SU-DHL-6 (cell line): Measurements from ENCODE around the gene OR52N1.

Source experiments
- H2AFZ ChIP-seq: fragments of 200-600 bp; sonication (generic); 2 replicates; pipeline ENCODE4 v1.6.1; 2014; ENCODE audit warnings: low read depth, mild to moderate bottlenecking, moderate library complexity, mixed read lengths, antibody characterized with exemption, low read length; ENCODE audit not compliant: severe bottlenecking
- H3F3A ChIP-seq: fragments of 200-600 bp; shearing (Covaris generic); 2 replicates; pipeline ENCODE4 v1.6.0; 2016; ENCODE audit warnings: antibody characterized with exemption, mild to moderate bottlenecking; ENCODE audit not compliant: insufficient read depth
- H3K27ac ChIP-seq: fragments of 200-600 bp; sonication (generic); 2 replicates; pipeline ENCODE4 v1.5.1; 2016; ENCODE audit warnings: low read depth, mild to moderate bottlenecking, low read length, moderate library complexity, mixed read lengths
- H3K27me3 ChIP-seq: fragments of 200-600 bp; sonication (generic), shearing (Covaris generic); 2 replicates; pipeline ENCODE4 v1.6.0; 2014; ENCODE audit warnings: mild to moderate bottlenecking, low read length
- H3K36me3 ChIP-seq: fragments of 200-600 bp; sonication (generic); 2 replicates; pipeline ENCODE4 v1.6.1; 2014; ENCODE audit warnings: mild to moderate bottlenecking, low read length, mixed read lengths
- H3K4me2 ChIP-seq: fragments of 300-600, 200-600 bp; shearing (Covaris generic), sonication (generic); 2 replicates; pipeline ENCODE4 v1.6.0; 2014; ENCODE audit warnings: low read length, low read depth, mild to moderate bottlenecking; ENCODE audit not compliant: poor library complexity, severe bottlenecking
- H3K4me3 ChIP-seq: fragments of 200-600 bp; sonication (generic); 2 replicates; pipeline ENCODE4 v1.5.1; 2014; ENCODE audit warnings: antibody characterized with exemption, low read length, mild to moderate bottlenecking, mixed read lengths; ENCODE audit not compliant: insufficient read depth, poor library complexity, severe bottlenecking
- H3K79me2 ChIP-seq: fragments of 200-600 bp; sonication (generic); 2 replicates; pipeline ENCODE4 v1.6.1; 2014; ENCODE audit warnings: mild to moderate bottlenecking, low read length, moderate library complexity; ENCODE audit not compliant: insufficient read depth
- H3K9ac ChIP-seq: fragments of 200-600 bp; sonication (generic); 2 replicates; pipeline ENCODE4 v1.7.0; 2014; ENCODE audit warnings: mild to moderate bottlenecking, low read length
- H3K9me2 ChIP-seq: fragments of 200-600 bp; sonication (generic); replicated peaks from 2 replicates; pipeline ENCODE4 v1.6.1; 2014; ENCODE audit warnings: low read length; ENCODE audit not compliant: insufficient read depth
- H3K9me3 ChIP-seq: fragments of 200-600 bp; sonication (generic); 2 replicates; pipeline ENCODE4 v1.6.1; 2014; ENCODE audit warnings: low read length, mixed read lengths; ENCODE audit not compliant: insufficient read depth
- H4K20me1 ChIP-seq: fragments of 200-600 bp; sonication (generic); 2 replicates; pipeline ENCODE4 v1.6.1; 2014; ENCODE audit warnings: low read depth, mild to moderate bottlenecking, antibody characterized with exemption, low read length, moderate library complexity, mixed read lengths
- CTCF ChIP-seq: fragments of 200-600 bp; sonication (generic); IDR thresholded peaks from one replicate; pipeline ENCODE4 v1.5.1; 2017; ENCODE audit warnings: antibody characterized with exemption, mild to moderate bottlenecking, low read length, moderate library complexity; ENCODE audit not compliant: insufficient read depth, poor library complexity, severe bottlenecking
- EZH2phosphoT487 ChIP-seq: fragments of 200-600 bp; sonication (generic), shearing (Covaris generic); conservative IDR thresholded peaks from 2 replicates; pipeline ENCODE4 v1.6.1; 2018; ENCODE audit warnings: mild to moderate bottlenecking, antibody characterized with exemption, low read length, moderate library complexity, mixed read lengths

Gene OR52N1

GRCh38 chr11:5767056-5767455, 24.0 kb downstream of the OR52N1 start:
- no peaks in the 10 kb centered on the region for H3K27me3 ChIP-seq
- no peak overlapping the region for H3K27ac ChIP-seq
- no peak overlapping the region for H3K9ac ChIP-seq
- no peaks in the 10 kb centered on the region for H3F3A ChIP-seq
- H4K20me1 ChIP-seq: no peaks in the 10 kb centered on the region
- H3K4me2 ChIP-seq: no peak overlapping the region
- no peaks in the 10 kb centered on the region for H3K9me3 ChIP-seq
- H3K9me2 ChIP-seq: no peaks in the 10 kb centered on the region
- H3K4me3 ChIP-seq: no peak overlapping the region
- TF ChIP-seq EZH2phosphoT487 (no peak), CTCF (no peak)
- no peaks in the 10 kb centered on the region for H3K36me3 ChIP-seq
- no peak overlapping the region for H2AFZ ChIP-seq
- H3K79me2 ChIP-seq: no peaks in the 10 kb centered on the region

- no peak within 1 kb of the TSS for H3K27ac ChIP-seq
- H3K79me2 ChIP-seq: no peaks in the 10 kb centered on the region
- H3K9me2 ChIP-seq: no peaks in the 10 kb centered on the region
- H4K20me1 ChIP-seq: peaks cover 3% of the 10 kb centered on the region; the same call in 1 of the 2 replicates
- no peaks in the 10 kb centered on the region for H3K36me3 ChIP-seq
- no peak within 1 kb of the TSS for H3K4me3 ChIP-seq
- H3K9ac ChIP-seq: no peak within 1 kb of the TSS
- TF ChIP-seq CTCF: no peak
- TF ChIP-seq EZH2phosphoT487: no peak
- H2AFZ ChIP-seq: no peak within 1 kb of the TSS
- H3K27me3 ChIP-seq: peaks cover 7% of the 10 kb centered on the region; the same call in 1 of the 2 replicates
- no peaks in the 10 kb centered on the region for H3F3A ChIP-seq
- no peak within 1 kb of the TSS for H3K4me2 ChIP-seq
- no peaks in the 10 kb centered on the region for H3K9me3 ChIP-seq
Measured at GRCh38 chr11:5753943-5754342, 37.1 kb downstream of the OR52N1 start, which contains the start of gene OR52N4. Gene OR52N4 (plus strand): TSS chr11:5754243. CDS start chr11:5754741, 498 bp downstream.

GRCh38 chr11:5749836-5750235, 41.2 kb downstream of the OR52N1 start:
- Histone ChIP-seq H3K4me3 (no peak overlapping the region), H3K9me2 (no peaks in the 10 kb centered on the region), H3F3A (no peaks in the 10 kb centered on the region), H2AFZ (no peak overlapping the region), H3K9ac (no peak overlapping the region), H3K36me3 (no peaks in the 10 kb centered on the region), H3K79me2 (no peaks in the 10 kb centered on the region), H3K4me2 (no peak overlapping the region), H4K20me1 (no peaks in the 10 kb centered on the region; the same call in 1 of the 2 replicates), H3K27ac (no peak overlapping the region), H3K9me3 (no peaks in the 10 kb centered on the region), H3K27me3 (peaks cover 3% of the 10 kb centered on the region; the same call in 1 of the 2 replicates)
- TF ChIP-seq EZH2phosphoT487: no peak
- no peak for TF ChIP-seq CTCF

GRCh38 chr11:5746614-5747013, 44.5 kb downstream of the OR52N1 start:
- Histone ChIP-seq H2AFZ (no peak overlapping the region), H3K27me3 (no peaks in the 10 kb centered on the region), H3K4me2 (no peak overlapping the region), H3K9ac (no peak overlapping the region), H3F3A (no peaks in the 10 kb centered on the region), H3K79me2 (no peaks in the 10 kb centered on the region), H3K9me3 (no peaks in the 10 kb centered on the region), H3K36me3 (no peaks in the 10 kb centered on the region), H3K4me3 (no peak overlapping the region), H3K9me2 (no peaks in the 10 kb centered on the region), H3K27ac (no peak overlapping the region), H4K20me1 (no peaks in the 10 kb centered on the region; the same call in 1 of the 2 replicates)
- TF ChIP-seq CTCF: no peak
- no peak for TF ChIP-seq EZH2phosphoT487
